OCI-LY1 (cell line): ENCODE measurements around the gene FAM234B.

ENCODE experiments used
- H2AFZ ChIP-seq: fragments of 200-600 bp; sonication (generic), shearing (Covaris generic); 2 replicates; pipeline ENCODE4 v1.6.0; 2014; ENCODE audit warnings: antibody characterized with exemption, mild to moderate bottlenecking, low read length
- H3F3A ChIP-seq: fragments of 200-600 bp; sonication (generic), shearing (Covaris generic); 2 replicates; pipeline ENCODE4 v1.6.0; 2014; ENCODE audit warnings: mild to moderate bottlenecking, antibody characterized with exemption, low read length, moderate library complexity; ENCODE audit not compliant: insufficient read depth
- H3K27ac ChIP-seq: fragments of 200-600 bp; sonication (generic); 2 replicates; pipeline ENCODE4 v1.5.1; 2014; ENCODE audit warnings: low read length, mixed run types, mild to moderate bottlenecking, low read depth; ENCODE audit not compliant: poor library complexity, severe bottlenecking
- H3K27me3 ChIP-seq: fragments of 200-600 bp; sonication (generic); 2 replicates; pipeline ENCODE4 v1.6.0; 2014; ENCODE audit warnings: antibody characterized with exemption, mild to moderate bottlenecking, low read length, moderate library complexity; ENCODE audit not compliant: insufficient read depth
- H3K36me3 ChIP-seq: fragments of 200-600 bp; sonication (generic); 2 replicates; pipeline ENCODE4 v1.6.1; 2014; ENCODE audit warnings: mild to moderate bottlenecking, antibody characterized with exemption, low read length, moderate library complexity, mixed read lengths; ENCODE audit not compliant: insufficient read depth
- H3K4me1 ChIP-seq: fragments of 200-600 bp; sonication (generic); 2 replicates; pipeline ENCODE4 v1.5.1; 2014; ENCODE audit warnings: mild to moderate bottlenecking, low read length, moderate library complexity; ENCODE audit not compliant: insufficient read depth, severe bottlenecking
- H3K4me2 ChIP-seq: fragments of 200-600 bp; sonication (generic), shearing (Covaris generic); 2 replicates; pipeline ENCODE4 v1.6.1; 2014; ENCODE audit warnings: low read length
- H3K4me3 ChIP-seq: fragments of 200-600 bp; sonication (generic); 2 replicates; pipeline ENCODE4 v1.5.1; 2014; ENCODE audit warnings: low read length, low read depth, mild to moderate bottlenecking, mixed read lengths; ENCODE audit not compliant: poor library complexity, severe bottlenecking
- H3K79me2 ChIP-seq: fragments of 200-600 bp; shearing (Covaris generic); 2 replicates; pipeline ENCODE4 v1.6.1; 2016; ENCODE audit warnings: mixed run types, low read length, mixed read lengths; ENCODE audit not compliant: insufficient read depth
- H3K9ac ChIP-seq: fragments of 200-600 bp; sonication (generic), shearing (Covaris generic); 2 replicates; pipeline ENCODE4 v1.6.1; 2014; ENCODE audit warnings: mild to moderate bottlenecking, low read length, mixed read lengths
- H3K9me2 ChIP-seq: fragments of 200-600 bp; sonication (generic), shearing (Covaris generic); 2 replicates; pipeline ENCODE4 v1.6.1; 2014; ENCODE audit warnings: low read depth, mild to moderate bottlenecking, low read length, mixed read lengths
- H3K9me3 ChIP-seq: fragments of 200-600 bp; shearing (Covaris generic); 2 replicates; pipeline ENCODE4 v1.6.1; 2014; ENCODE audit warnings: low read length, mixed read lengths
- H4K20me1 ChIP-seq: fragments of 200-600 bp; sonication (generic), shearing (Covaris generic); 2 replicates; pipeline ENCODE4 v1.6.0; 2016; ENCODE audit warnings: mild to moderate bottlenecking, low read length; ENCODE audit not compliant: insufficient read depth
- EZH2 ChIP-seq: fragments of 200-600 bp; sonication (generic), shearing (Covaris generic); IDR thresholded peaks from 2 replicates; pipeline ENCODE4 v1.8.0; 2017; ENCODE audit warnings: borderline replicate concordance, mixed run types, mild to moderate bottlenecking, antibody characterized with exemption, low read length, moderate library complexity, mixed read lengths
- TF ChIP-seq, protein P1 (sequence below): fragments of 200-600 bp; sonication (generic), shearing (Covaris generic); IDR thresholded peaks from 2 replicates; pipeline ENCODE4 v1.5.1; 2017; ENCODE audit warnings: mild to moderate bottlenecking, antibody characterized with exemption, low read length, moderate library complexity, mixed read lengths

FAM234B gene

GRCh38 chr12:13117029-13117428 is 72.8 kb downstream of the FAM234B start:
- H3K36me3 ChIP-seq = no peaks in the 10 kb centered on the region

DNA sequence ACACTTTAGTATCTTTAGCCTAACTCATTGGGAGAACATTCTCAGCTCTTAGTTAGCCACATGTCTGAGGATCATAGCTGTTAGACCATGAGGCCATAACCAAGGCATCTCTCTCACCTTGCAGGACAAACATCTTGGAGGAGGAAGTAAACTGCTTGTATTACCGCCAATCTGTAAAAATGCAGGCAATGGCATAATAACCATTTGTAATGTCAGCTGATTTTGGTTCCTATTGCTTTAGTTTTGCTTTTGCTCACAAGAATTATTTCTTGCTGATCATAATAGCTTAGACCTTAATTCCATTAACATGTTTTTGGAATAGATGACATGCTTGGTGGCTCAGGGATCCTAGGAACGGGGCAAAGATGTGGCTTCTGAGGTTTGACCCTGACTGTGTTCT is 75.6 kb downstream of the FAM234B start:
- H3K27me3 ChIP-seq = no peaks in the 10 kb centered on the region
- H3K27ac ChIP-seq = no peak overlapping the region
- H3K9me2 ChIP-seq = no peaks in the 10 kb centered on the region
- no peaks in the 10 kb centered on the region for H3K9me3 ChIP-seq
- H4K20me1 ChIP-seq = no peaks in the 10 kb centered on the region
- no peak for TF ChIP-seq EZH2
- TF ChIP-seq, protein P1, sequence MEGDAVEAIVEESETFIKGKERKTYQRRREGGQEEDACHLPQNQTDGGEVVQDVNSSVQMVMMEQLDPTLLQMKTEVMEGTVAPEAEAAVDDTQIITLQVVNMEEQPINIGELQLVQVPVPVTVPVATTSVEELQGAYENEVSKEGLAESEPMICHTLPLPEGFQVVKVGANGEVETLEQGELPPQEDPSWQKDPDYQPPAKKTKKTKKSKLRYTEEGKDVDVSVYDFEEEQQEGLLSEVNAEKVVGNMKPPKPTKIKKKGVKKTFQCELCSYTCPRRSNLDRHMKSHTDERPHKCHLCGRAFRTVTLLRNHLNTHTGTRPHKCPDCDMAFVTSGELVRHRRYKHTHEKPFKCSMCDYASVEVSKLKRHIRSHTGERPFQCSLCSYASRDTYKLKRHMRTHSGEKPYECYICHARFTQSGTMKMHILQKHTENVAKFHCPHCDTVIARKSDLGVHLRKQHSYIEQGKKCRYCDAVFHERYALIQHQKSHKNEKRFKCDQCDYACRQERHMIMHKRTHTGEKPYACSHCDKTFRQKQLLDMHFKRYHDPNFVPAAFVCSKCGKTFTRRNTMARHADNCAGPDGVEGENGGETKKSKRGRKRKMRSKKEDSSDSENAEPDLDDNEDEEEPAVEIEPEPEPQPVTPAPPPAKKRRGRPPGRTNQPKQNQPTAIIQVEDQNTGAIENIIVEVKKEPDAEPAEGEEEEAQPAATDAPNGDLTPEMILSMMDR = no peak
- no peak overlapping the region for H3K4me3 ChIP-seq
- no peaks in the 10 kb centered on the region for H3F3A ChIP-seq
- H3K36me3 ChIP-seq = no peaks in the 10 kb centered on the region
- H3K9ac ChIP-seq = no peak overlapping the region
- H2AFZ ChIP-seq = no peak overlapping the region
- no peaks in the 10 kb centered on the region for H3K4me1 ChIP-seq
- H3K79me2 ChIP-seq = no peaks in the 10 kb centered on the region
- H3K4me2 ChIP-seq = no peak overlapping the region

More at GRCh38 chr12:13117029-13117428, 72.8 kb downstream of the FAM234B start:
- no peaks in the 10 kb centered on the region for H3K27me3 ChIP-seq
- H3K4me1 ChIP-seq = no peaks in the 10 kb centered on the region
- no peaks in the 10 kb centered on the region for H3K9me3 ChIP-seq
- no peak overlapping the region for H3K4me3 ChIP-seq
- H3K9ac ChIP-seq = no peak overlapping the region
- H3K9me2 ChIP-seq = no peaks in the 10 kb centered on the region
- H4K20me1 ChIP-seq = no peaks in the 10 kb centered on the region
- H3K4me2 ChIP-seq = no peak overlapping the region
- no peaks in the 10 kb centered on the region for H3K79me2 ChIP-seq
- TF ChIP-seq, protein P1 = no peak
- TF ChIP-seq EZH2 = no peak
- no peak overlapping the region for H2AFZ ChIP-seq
- no peaks in the 10 kb centered on the region for H3F3A ChIP-seq
- no peak overlapping the region for H3K27ac ChIP-seq

DNA sequence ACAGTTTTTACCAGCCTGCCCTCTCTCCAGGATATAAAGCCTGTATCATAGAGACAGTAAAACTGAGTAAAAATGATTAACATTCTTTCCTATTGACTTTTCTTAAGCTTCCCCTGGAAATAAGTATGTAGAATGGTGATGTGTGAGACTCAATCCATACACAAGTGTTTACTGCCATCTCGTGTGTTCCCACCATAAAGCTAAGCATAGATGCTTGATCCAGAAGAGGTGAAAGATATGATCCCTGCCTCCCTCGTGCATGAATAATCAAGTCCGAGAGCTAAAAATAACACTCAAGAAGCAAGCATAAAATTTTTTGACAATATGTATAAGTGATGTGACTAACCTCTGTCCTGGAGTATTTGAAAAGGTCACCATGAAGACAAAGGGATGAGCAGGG is 76.2 kb downstream of the FAM234B start:
- H3K4me2 ChIP-seq = no peak overlapping the region

More for the DNA sequence above, 76.2 kb downstream of the FAM234B start:
- Histone ChIP-seq H3K27me3 (no peaks in the 10 kb centered on the region), H3K36me3 (no peaks in the 10 kb centered on the region), H3K4me1 (no peaks in the 10 kb centered on the region), H2AFZ (no peak overlapping the region), H3K4me3 (no peak overlapping the region), H3F3A (no peaks in the 10 kb centered on the region), H3K27ac (no peak overlapping the region), H4K20me1 (no peaks in the 10 kb centered on the region), H3K9me2 (no peaks in the 10 kb centered on the region), H3K79me2 (no peaks in the 10 kb centered on the region), H3K9ac (no peak overlapping the region), H3K9me3 (no peaks in the 10 kb centered on the region)
- TF ChIP-seq, protein P1 = no peak
- TF ChIP-seq EZH2 = no peak
